Spinal cord (tissue), 10 donors: Measurements from ENCODE around the gene SOX5. TPM values are rescaled to one million over a fixed set of nuclear protein-coding genes. Genes with fewer than 3 reads are reported as not detected.
A peak's percentile ranks its signal among the peaks of the same experiment; 100 is the strongest.

ENCODE experiments used
- DNase-seq, 6 donors: peaks; one replicate each; pipeline versions ENCODE4 v3.0.0 to v3.0.0-alpha.2; 2013 to 2015; ENCODE audit warnings: low spot score in 6 of 6, low read depth in 4 of 6
- H3K27ac ChIP-seq: one replicate; pipeline ENCODE4 v1.5.1; 2013; ENCODE audit warnings: low read depth, low read length, control low read depth
- H3K27me3 ChIP-seq: one replicate; pipeline ENCODE4 v1.6.1; 2013; ENCODE audit warnings: low read length; ENCODE audit not compliant: control insufficient read depth, insufficient read depth
- H3K36me3 ChIP-seq: one replicate; pipeline ENCODE4 v1.6.1; 2013; ENCODE audit warnings: low read length; ENCODE audit not compliant: control insufficient read depth, insufficient read depth
- H3K4me1 ChIP-seq: one replicate; pipeline ENCODE4 v1.6.1; 2013; ENCODE audit warnings: low read length; ENCODE audit not compliant: control insufficient read depth, insufficient read depth
- H3K4me3 ChIP-seq: one replicate; pipeline ENCODE4 v1.5.1; 2013; ENCODE audit warnings: low read depth, low read length, control low read depth
- H3K9me3 ChIP-seq: one replicate; pipeline ENCODE4 v1.6.1; 2013; ENCODE audit warnings: low read length; ENCODE audit not compliant: control insufficient read depth, insufficient read depth
- WGBS: methylation state at CpG from one replicate; pipeline ENCODE4 v1.1.5; 2013; ENCODE audit warnings: missing lambda C conversion rate; ENCODE audit not compliant: insufficient coverage; 5-methylcytosine and 5-hydroxymethylcytosine counted together
- polyA plus RNA-seq, 2 donors: library from polyadenylated mRNA; unstranded; fragments of 120-200 nt; gene quantifications; one replicate each; pipeline ENCODE4 v1.2.1, GENCODE V29; 2013; ENCODE audit not compliant: insufficient read length in 2 of 2
- total RNA-seq, 2 donors: library from RNA; depleted of rRNA in 1 of 2; stranded (reverse); fragments of 120-200 nt in 1 of 2; fragments of >200 nt in 1 of 2; gene quantifications; one replicate each; pipeline versions ENCODE4 v1.2.3 to v1.2.4, GENCODE V29; 2013 to 2014
- donor health status: healthy.

SOX5 gene
- total and polyA plus RNA-seq, 4 donors: 20.3 to 48.8 (median 41.8) TPM

DNA sequence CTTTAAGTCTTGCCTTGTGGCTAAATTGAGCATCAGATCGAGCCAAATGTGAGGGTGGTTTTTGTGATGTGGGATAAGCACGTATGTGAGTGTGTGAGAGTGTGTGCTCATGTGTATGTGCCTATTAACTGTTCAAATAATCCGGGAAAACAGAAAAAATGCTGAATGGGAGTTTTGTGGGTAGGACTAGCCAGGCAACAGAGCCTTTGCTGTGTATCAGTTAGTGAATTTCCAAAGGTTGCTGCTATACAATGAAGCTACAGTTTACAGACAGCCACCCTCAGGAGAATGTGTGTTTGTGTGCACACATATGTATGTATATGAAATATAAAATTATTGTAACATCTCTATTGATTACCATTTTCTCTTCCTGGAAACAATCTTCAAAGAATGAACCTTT is 154.0 kb downstream of the SOX5 start:
- peak in 2 of 6 donors; percentile 55 to 58 for DNase-seq
- Histone ChIP-seq H3K4me1 (no peaks in the 10 kb centered on the region), H3K27ac (no peak overlapping the region), H3K4me3 (no peak overlapping the region), H3K9me3 (no peaks in the 10 kb centered on the region), H3K27me3 (no peaks in the 10 kb centered on the region), H3K36me3 (no peaks in the 10 kb centered on the region)
- WGBS: 52% methylated on average over 3 of the region's 3 CpGs

- Histone ChIP-seq H3K27ac (no peak overlapping the region), H3K4me1 (no peaks in the 10 kb centered on the region), H3K27me3 (no peaks in the 10 kb centered on the region), H3K9me3 (no peaks in the 10 kb centered on the region), H3K4me3 (no peak overlapping the region), H3K36me3 (no peaks in the 10 kb centered on the region)
- no peak for DNase-seq
- WGBS: no CpG with 5 or more reads among the region's 1 CpG
Measured at GRCh38 chr12:23781118-23781517, 168.4 kb downstream of the SOX5 start.

DNA sequence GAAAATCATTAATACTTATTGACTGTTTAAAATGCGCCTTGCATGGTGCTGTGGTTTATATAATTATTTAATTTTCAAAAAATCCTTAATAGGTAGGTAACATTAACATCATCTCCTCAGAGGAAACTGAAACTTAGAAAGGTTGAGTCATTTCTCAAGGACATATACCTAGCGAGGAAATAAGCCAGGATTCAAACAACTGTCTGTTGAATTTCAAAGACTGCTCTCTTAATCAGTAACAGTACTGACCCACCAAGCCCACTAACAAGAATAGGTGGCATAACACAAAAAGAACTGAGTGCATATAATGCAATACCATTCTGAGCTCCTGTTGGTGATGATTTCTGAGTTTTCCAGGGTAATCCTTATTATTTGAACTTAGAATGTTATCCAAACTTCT is 174.3 kb downstream of the SOX5 start:
- no peak overlapping the region for H3K4me3 ChIP-seq
- no CpG with 5 or more reads among the region's 2 CpGs for WGBS
- H3K27me3 ChIP-seq: no peaks in the 10 kb centered on the region
- no peak for DNase-seq
- peaks cover 4% of the 10 kb centered on the region for H3K4me1 ChIP-seq
- H3K9me3 ChIP-seq: no peaks in the 10 kb centered on the region
- H3K27ac ChIP-seq: no peak overlapping the region
- H3K36me3 ChIP-seq: no peaks in the 10 kb centered on the region

- H3K27ac ChIP-seq: peak overlapping the region; percentile 75
- no peaks in the 10 kb centered on the region for H3K9me3 ChIP-seq
- peaks cover 4% of the 10 kb centered on the region for H3K4me1 ChIP-seq
- WGBS: 32% methylated on average over 5 of the region's 5 CpGs
- H3K4me3 ChIP-seq: no peak overlapping the region
- no peaks in the 10 kb centered on the region for H3K36me3 ChIP-seq
- H3K27me3 ChIP-seq: no peaks in the 10 kb centered on the region
- DNase-seq: peak; percentile 65 to 95 (median 82)
Measured at GRCh38 chr12:23771240-23771949, 178.1 kb downstream of the SOX5 start.

DNA sequence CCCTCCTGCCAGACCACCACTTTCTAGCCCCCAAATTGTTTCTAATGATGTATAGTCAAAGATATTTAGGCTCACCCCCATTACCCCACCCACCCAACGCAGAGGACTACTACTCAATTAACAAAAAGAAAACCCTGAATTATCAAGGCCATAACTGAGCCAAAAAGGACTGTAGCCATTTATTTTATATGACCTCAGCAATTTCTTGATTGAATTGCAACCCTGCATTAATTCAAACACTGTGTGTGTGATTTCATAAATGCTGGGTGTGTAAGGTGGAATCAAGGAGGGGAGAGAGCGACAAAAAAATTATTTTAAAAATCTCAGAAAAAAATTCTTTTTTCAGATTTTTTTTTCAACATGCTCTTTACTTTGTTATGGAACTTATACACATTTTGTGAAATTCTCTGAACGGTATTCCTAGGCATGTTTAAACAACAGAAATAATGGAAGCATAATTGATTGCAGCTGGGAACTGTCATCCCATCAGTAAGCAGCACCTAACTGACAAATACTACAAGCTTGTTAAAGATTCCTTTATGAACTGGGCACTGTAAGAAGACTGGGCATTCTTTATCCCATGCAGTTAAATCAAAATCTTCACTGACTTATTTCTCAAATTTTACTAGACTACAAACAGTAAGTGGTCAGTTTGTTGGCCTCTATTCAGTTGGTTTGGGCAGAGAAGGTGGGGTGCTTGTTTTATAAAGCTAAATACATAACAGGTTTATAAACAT is 179.1 kb downstream of the SOX5 start:
- H3K9me3 ChIP-seq: no peaks in the 10 kb centered on the region
- no peak overlapping the region for H3K4me3 ChIP-seq
- peaks cover 4% of the 10 kb centered on the region for H3K4me1 ChIP-seq
- H3K27ac ChIP-seq: peak overlapping the region; percentile 75
- peak in 2 of 6 donors; percentile 14 to 17 for DNase-seq
- no peaks in the 10 kb centered on the region for H3K27me3 ChIP-seq
- WGBS: no CpG with 5 or more reads among the region's 3 CpGs
- H3K36me3 ChIP-seq: no peaks in the 10 kb centered on the region

DNA sequence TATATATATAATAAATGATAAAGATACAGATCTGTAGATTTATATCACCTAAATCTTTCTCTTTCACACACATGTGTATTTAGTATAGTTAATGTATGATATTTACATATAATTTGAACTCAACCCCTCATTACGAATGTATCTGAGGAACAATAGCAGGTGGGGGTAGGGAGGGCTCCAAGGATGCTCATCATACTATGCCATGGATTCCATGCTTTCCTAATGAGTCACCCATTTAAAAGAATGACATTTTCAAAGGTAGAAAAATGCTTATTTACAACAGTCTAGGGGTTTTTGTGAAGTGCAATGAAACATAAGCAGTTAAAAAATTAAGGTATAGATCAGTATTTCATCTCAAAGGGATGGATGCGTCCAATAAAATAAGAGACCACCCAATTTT is 181.6 kb downstream of the SOX5 start:
- DNase-seq: no peak
- WGBS: 67% methylated on average over 1 of the region's 2 CpGs
- Histone ChIP-seq H3K36me3 (no peaks in the 10 kb centered on the region), H3K4me1 (no peaks in the 10 kb centered on the region), H3K9me3 (no peaks in the 10 kb centered on the region), H3K4me3 (no peak overlapping the region), H3K27me3 (no peaks in the 10 kb centered on the region), H3K27ac (no peak overlapping the region)

- H3K36me3 ChIP-seq: no peaks in the 10 kb centered on the region
- no peaks in the 10 kb centered on the region for H3K9me3 ChIP-seq
- no peaks in the 10 kb centered on the region for H3K4me1 ChIP-seq
- DNase-seq: no peak
- no peaks in the 10 kb centered on the region for H3K27me3 ChIP-seq
- no peak overlapping the region for H3K4me3 ChIP-seq
- whole genome bisulfite sequencing: no CpG with 5 or more reads among the region's 1 CpG
- no peak overlapping the region for H3K27ac ChIP-seq
Measured at GRCh38 chr12:23763724-23764123, 185.7 kb downstream of the SOX5 start.

- DNase-seq: peak in 2 of 6 donors; percentile 65 to 89
- H3K4me1 ChIP-seq: no peaks in the 10 kb centered on the region
- WGBS: 29% methylated on average over 1 of the region's 1 CpG
- peak overlapping the region; percentile 1 for H3K27ac ChIP-seq
- H3K36me3 ChIP-seq: no peaks in the 10 kb centered on the region
- no peaks in the 10 kb centered on the region for H3K9me3 ChIP-seq
- H3K27me3 ChIP-seq: no peaks in the 10 kb centered on the region
- no peak overlapping the region for H3K4me3 ChIP-seq
Measured at GRCh38 chr12:23760495-23760894, 189.0 kb downstream of the SOX5 start.

DNA sequence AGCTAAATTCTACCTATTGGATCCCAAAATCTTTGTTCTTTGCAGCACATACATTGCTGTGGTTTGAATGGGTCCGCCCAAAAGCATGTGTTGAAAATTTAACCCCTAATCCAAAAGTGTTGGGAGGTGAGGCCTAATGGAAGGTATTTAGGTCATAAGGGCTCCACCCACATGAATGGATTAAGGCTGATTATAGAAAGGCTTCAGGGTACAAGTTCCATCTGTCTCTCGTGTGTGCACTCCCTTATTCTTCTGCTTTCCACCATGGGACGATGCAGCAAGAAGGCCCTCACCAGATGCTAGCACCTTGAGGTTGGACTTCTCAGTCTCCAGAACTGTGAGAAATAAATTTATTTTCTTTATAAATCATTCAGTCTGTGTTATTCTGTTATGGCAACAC is 190.9 kb downstream of the SOX5 start:
- Histone ChIP-seq H3K27ac (no peak overlapping the region), H3K9me3 (no peaks in the 10 kb centered on the region), H3K4me1 (no peaks in the 10 kb centered on the region), H3K27me3 (no peaks in the 10 kb centered on the region), H3K36me3 (no peaks in the 10 kb centered on the region), H3K4me3 (no peak overlapping the region)
- no peak for DNase-seq
- WGBS: no CpG with 5 or more reads among the region's 3 CpGs

DNA sequence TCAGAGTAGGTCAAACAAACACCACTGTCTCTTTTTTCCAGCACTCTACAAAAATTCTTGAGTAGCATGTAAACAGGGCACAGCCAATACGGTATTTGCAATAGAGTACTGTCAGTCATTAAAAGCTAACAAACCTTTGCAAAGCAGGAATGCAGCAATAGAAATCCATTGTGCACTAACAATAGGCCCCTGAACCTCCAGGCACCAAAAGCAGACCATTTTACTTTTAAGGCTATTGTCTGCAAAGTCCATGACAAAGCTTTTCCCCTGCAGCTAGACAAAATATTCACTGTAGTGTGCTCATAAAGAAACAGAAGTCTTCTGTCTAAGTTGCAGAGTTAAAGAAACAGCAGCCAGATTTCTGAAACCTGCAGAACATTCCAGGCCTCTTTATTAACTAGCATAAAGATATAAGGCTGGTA is 191.9 kb downstream of the SOX5 start:
- Histone ChIP-seq H3K4me3 (no peak overlapping the region), H3K27ac (no peak overlapping the region), H3K9me3 (no peaks in the 10 kb centered on the region), H3K27me3 (no peaks in the 10 kb centered on the region), H3K4me1 (no peaks in the 10 kb centered on the region), H3K36me3 (no peaks in the 10 kb centered on the region)
- 0% methylated on average over 1 of the region's 1 CpG for WGBS
- DNase-seq: peak in 2 of 6 donors; percentile 47
